ENCODE data around the gene HOXB8. TPM values are rescaled to one million over a fixed set of nuclear protein-coding genes. Genes with fewer than 3 reads are reported as not detected.

The HOXB8 gene
- total RNA-seq, 1 donor from 2014 or later = 1.2 TPM

DNA sequence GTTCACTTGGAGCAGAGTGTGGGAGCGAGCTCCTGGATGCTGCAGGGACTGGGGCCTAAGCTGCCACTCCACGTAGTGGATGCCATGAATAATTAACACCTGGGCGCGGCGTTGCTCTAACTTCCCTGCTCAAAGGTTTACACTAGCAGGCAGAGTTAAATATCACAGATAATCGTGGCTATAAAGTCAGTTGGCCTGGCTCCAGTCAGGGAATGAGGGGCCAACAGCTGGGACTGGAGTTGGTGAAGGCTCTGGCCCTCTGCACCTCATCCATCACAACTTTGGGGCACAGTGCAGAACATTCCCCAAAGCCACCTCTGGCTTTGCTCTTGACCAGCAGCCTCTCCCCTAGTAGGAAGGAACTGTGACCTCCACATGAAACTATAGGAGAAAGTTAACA is 47.9 kb downstream of the HOXB8 start:
- no peak for DNase-seq

DNA sequence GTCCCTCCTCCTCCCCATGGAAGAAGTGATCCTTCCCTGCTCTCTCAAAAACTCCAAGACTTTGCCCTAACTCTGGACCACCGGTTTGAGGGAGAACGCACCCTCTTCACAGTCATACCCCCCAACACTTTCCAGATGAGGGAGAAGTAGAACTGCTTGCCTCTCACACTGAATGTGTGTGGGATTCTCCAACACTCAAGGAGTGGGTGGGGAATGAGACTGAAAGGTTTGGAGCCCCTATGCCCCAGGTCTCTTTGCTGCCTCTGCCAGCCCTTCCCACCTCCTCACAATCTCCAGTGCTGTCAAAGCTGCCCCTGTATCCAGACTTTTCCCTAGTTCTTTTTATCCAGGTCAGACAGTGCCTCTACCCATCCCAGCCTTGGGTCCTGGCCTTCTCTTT is 48.4 kb downstream of the HOXB8 start:
- DNase-seq = no peak

DNA sequence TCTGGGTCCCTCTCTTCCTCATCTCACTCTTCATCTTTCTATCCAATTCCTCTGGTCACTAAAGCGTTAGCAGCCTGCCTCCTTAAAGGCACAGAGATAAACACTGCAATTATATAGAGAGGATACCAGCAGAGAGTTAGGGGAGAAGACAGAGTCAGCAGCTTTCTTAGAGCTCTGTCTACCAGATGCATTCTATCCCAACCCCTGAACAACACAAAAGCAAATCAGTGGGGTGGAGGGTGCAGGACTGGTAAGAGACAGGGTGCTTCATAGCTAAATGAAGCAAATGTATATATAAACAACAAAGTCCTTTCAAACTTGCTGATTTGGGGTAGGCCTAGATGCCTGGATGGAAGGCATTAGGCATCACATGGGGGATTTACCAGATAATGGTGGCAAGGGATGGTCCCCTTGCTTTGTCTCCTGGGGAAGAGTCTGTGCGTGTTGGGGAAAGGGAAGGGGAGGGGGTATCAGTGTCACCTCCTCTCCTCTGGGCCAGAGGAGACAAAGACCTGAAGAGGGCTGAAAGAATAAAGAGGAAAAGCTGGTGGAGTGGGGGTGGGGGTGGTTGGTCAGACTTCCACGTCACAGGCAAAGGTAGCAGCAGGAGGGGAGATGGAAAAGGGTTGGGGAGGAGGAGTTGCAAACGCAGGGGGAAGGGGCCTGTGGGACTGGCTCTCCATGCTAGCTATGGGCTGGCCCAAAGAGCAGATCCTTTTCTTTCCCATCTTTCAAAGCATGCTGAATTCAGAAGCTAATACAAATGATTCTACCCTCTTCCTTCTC is 49.0 kb downstream of the HOXB8 start:
- DNase-seq = no peak

DNA sequence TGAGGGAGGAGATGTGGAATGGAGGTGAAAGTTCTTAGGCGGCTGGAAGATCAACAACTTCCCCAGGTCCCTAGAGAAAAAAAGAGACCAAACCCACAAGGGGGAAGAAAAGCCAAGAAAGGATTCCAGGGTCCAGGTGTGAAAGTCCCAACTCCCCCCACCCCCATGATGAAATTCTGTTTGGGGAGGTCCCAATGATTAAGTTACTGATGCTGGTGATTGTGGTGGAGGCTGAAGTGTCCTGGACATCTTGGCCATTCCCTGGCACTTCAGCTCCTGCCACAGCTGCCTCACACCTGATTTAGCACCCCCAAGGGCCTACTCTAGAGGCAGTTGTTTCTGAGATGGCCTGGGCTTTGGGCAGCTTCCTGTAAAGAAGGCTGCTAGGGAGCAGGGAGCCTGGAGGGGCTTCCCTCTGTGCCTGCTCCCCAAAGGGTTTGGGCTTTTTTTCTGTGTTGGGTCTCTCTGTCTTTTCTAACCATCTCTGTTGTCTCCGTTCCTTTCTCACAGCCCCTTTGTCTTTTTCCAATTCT is 50.0 kb downstream of the HOXB8 start:
- no peak for DNase-seq

DNA sequence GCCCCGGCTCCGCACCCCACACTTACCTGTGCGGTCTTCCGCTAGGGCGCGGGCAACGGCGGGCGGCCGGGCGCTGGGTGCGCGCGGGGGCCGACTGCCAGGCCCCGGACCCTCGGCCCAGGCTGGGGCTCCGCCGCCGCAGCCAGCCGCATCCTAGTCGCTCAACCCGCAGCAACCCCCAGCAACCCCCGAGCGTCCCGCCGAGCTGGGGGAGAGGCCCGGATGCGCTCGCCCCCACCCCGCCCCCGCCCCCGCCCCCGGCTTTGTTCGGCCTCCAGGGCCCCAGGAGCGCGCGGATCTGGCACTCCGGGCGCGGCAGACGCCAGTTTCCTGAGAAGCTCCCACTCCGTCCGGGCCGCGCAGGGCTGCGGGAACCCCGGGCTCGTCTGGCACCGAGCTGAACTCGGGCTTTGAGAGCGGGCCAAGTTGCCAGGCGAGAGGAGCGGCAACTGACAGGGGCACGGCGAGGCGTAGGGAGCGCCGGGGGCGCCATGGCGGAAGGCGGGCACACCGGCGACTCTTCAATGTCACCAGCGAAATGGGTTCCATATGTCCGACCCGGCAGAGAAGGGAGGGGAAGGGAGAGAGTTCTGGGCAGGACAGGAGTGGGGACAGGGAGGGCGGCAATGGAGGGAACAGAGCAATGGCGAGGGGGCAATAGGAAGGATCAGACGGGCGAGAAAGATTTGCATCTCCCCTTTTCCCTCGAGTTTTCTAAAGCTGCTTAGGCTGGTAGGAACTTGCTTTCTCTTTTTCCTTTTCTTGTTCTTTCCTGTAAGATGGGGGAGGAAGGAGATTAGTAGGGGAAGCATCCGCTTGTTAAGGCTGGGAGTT is 50.7 kb downstream of the HOXB8 start:
- DNase-seq = peak; percentile 61

DNA sequence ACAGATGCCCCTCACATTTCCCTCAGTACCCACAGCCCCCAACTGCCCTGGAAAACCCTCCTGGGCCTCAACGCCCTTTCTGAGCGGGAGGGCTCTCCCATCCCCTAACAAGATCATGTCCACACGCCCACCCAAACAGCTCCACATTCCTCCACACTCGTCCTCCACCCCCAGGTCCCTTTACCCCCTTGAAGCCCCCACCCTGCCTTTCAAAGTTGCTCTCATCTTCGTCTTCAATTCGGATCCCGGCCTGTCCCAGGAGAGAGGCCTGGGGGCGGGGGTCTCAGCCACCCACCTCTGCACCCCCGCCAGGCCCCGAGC is 51.3 kb downstream of the HOXB8 start:
- no peak for DNase-seq

DNA sequence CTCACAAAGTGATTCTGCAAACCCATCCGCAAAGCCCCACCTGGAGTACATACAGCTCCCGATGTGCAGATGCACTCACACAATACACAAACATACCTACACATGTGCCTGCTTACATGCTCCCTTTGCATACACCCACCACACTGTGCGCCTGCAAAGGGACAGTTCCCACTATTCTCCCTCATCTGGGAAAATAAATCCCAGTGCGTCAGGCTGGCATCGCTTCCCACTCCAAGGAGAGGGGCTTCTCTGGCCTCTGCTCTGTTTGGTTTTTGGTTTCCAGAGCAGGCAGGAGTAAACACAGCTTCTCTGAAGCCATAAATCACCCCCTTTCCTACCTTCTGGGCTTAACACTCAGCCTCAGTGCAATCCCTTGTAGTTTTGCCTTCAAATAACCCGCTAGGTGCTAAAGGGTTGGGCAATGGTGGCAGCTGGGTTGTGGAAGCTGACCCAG is 51.7 kb downstream of the HOXB8 start:
- DNase-seq = no peak

DNA sequence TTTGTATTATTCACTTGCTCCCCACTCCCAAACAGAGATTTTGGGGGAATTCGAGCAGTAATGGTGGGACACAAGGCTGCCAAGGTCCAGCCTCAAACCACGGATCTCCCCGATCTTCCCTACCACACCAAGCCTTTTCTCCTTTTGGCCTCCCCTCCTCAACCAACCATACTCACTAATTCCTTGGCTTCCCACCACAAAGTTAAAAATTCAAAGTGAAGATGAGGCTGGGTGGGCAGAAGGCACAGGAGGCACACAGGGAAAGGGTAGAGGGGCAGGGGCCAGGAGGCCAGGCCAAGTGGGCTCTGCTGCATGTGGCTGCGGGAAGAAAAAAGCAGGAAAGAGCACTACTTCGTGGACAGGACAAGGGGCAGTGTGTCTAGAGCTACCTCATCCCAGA is 52.2 kb downstream of the HOXB8 start:
- no peak for DNase-seq

Other genes starting within 250 kb of the HOXB8 start
- 0.17 TPM in 1 of 2 replicates, not detected in the other for gene SKAP1, start 185.1 kb downstream of the HOXB8 start, total RNA-seq
- not detected in 2 replicates for gene HOXB1, start 84.3 kb downstream of the HOXB8 start, total RNA-seq
- 4.8 and 5.2 TPM in 2 replicates for gene HOXB2, start 70.2 kb downstream of the HOXB8 start, total RNA-seq
- gene HOXB4, start 36.9 kb downstream of the HOXB8 start, total RNA-seq = 2.7 and 3.2 TPM in 2 replicates
- 9.5 and 11.9 TPM in 2 replicates for gene HOXB3, start 25.1 kb downstream of the HOXB8 start, total RNA-seq
- gene HOXB5, start 21.5 kb downstream of the HOXB8 start, total RNA-seq = 0.17 and 0.23 TPM in 2 replicates
- gene HOXB6, start 10.3 kb downstream of the HOXB8 start, total RNA-seq = 7.5 and 11.9 TPM in 2 replicates
- 9.9 and 11.4 TPM in 2 replicates for gene HOXB7, start 4.3 kb downstream of the HOXB8 start, total RNA-seq
- 0.47 and 1.0 TPM in 2 replicates for gene HOXB9, start 11.1 kb upstream of the HOXB8 start, total RNA-seq
- not detected in 2 replicates for gene PRAC1, start 107.2 kb upstream of the HOXB8 start, total RNA-seq
- not detected in 2 replicates for gene PRAC2, start 107.9 kb upstream of the HOXB8 start, total RNA-seq
- gene HOXB13, start 113.5 kb upstream of the HOXB8 start, total RNA-seq = not detected in 2 replicates
- not detected in 2 replicates for gene TTLL6, start 201.9 kb upstream of the HOXB8 start, total RNA-seq
- gene CALCOCO2, start 215.7 kb upstream of the HOXB8 start, total RNA-seq = 50.2 and 78.3 TPM in 2 replicates